ENCODE data around the gene RECK.

DNA sequence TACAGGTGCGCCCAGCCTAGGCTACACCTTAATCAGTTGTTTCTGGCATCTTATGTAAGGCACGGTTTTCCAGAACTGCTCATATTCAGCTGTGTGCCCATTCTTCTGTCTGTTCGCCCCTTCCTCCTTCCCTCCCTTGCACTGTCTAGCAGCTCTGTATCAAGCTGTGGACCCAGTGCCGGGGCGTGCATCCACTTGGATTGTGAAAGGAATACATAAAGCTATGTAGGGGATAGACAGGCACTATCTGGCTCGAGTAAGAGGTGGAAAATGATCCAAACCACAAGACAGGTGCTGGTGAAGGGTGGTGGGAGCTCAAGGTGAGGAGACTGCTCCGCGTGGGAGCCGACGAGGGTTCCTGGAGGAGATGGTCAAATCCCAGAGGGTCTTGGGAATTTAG is 101.8 kb downstream of the RECK start:
- TF ChIP-seq EZH2 (IDR thresholded peaks at IDR 0.05; ENCODE audit: insufficient read depth, poor library complexity, severe bottlenecking) (no peak), EZH2phosphoT487 (IDR thresholded peaks at IDR 0.05; ENCODE audit: insufficient read depth, low read depth) (no peak)
